ENCODE measurements around the gene SEMA7A.
"Not testable (repeated sequence)": the region's sequence is repeated elsewhere in the genome, so short reads cannot be mapped to it uniquely, and the experiment has no call there.

SEMA7A gene

DNA sequence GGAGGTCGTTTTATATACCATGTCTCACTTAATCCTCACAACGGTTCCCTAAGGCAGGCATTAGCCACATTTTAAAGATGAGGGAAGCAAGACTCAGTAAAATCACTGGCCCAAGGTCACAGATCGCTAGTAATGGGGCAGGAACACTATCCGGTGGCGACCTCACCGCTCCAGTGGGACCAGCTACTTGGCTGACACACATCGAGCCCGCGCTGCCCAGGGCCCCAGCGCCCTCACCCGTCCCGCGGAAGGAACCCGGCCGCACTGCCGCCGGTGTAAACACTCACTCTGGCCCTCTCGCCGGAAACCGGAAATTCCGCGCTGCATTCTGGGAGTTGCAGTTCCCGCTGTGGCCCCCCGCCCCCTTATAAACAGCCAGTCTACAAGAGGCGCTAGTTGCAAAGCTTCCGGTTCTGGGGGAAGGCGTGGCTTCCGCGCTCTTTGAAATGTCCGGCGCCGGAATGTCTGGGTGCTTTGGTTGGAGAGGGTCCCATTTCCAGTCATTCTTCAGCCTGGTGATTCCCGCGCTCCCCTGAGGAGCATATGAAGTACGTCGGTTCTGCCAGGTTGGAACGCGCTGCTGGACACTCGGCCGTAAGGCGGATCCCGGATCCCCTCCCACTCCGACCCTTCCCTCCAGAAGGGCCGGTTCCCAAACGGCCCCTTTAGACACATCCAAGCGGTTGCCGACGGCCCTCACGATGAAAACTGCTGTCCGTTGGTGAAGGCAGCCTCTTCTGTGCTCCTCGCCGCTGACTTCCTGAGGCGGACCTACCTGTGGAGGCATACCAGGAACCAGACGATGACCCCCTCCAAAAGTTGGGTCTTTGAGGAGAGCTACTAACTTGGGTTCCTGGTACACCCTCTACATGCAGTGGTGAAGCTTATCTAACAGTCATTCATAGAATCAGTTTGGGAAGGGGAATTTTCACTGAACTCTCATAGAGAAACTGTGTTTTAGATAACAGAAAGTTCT, 27.4 kb upstream of the SEMA7A start, which contains the start of gene UBL7:
UBL7 (minus strand) TSS at position 290 of the 976 bp plus-strand sequence. CDS start 2,293 bp downstream, outside the sequence.
- Histone ChIP-seq H3K36me3 (peaks cover 3 to 27% (median 17%) of the 10 kb centered on the region in 3 donors), H3K27ac (peak within 1 kb of the TSS; percentile 78 to 83), H3K4me1 (peaks cover 0 to 21% (median 8%) of the 10 kb centered on the region in 4 donors), H3K27me3 (no peaks in the 10 kb centered on the region), H3K4me3 (peak within 1 kb of the TSS; percentile 64 to 78), H3K9me3 (no peaks in the 10 kb centered on the region)
- intact Hi-C loops (cut with DNase I; ENCODE audit: low total_unique reads) = loop anchor here (10.0 kb wide), 1 partner anchor 174 kb away; no protein-coding TSS in a partner anchor
- TF ChIP-seq, protein P1, sequence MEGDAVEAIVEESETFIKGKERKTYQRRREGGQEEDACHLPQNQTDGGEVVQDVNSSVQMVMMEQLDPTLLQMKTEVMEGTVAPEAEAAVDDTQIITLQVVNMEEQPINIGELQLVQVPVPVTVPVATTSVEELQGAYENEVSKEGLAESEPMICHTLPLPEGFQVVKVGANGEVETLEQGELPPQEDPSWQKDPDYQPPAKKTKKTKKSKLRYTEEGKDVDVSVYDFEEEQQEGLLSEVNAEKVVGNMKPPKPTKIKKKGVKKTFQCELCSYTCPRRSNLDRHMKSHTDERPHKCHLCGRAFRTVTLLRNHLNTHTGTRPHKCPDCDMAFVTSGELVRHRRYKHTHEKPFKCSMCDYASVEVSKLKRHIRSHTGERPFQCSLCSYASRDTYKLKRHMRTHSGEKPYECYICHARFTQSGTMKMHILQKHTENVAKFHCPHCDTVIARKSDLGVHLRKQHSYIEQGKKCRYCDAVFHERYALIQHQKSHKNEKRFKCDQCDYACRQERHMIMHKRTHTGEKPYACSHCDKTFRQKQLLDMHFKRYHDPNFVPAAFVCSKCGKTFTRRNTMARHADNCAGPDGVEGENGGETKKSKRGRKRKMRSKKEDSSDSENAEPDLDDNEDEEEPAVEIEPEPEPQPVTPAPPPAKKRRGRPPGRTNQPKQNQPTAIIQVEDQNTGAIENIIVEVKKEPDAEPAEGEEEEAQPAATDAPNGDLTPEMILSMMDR (IDR thresholded peaks at IDR 0.05) = no peak
- peak; percentile 97 to 98 for DNase-seq

DNA sequence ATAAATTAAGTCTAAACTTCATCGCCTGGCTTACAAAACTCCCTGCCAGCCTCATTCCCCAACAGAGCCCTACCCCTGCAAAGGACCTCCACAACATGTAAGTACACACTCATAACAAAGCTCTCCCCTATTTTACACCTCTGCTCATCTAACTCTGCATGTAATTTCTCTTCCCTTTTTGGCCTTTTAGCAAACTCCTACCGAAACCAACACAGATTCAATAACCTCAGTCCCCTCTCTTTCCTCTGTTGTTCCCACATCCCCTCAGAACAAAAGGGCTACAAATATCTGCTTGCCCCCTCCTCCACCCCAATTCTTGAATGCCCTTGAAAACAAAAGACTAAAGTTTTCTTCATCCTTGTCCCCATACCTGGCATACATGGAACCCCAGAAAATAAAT, 26.5 kb upstream of the SEMA7A start:
- no peak for DNase-seq
- intact Hi-C loops (cut with DNase I; ENCODE audit: low total_unique reads) = loop anchor here (10.0 kb wide), 1 partner anchor 175 kb away; no protein-coding TSS in a partner anchor
- Histone ChIP-seq H3K36me3 (peaks cover 12 to 33% (median 26%) of the 10 kb centered on the region in 3 donors), H3K27ac (peak overlapping the region; percentile 78 to 83), H3K4me3 (peak overlapping the region; percentile 64 to 78), H3K4me1 (peaks cover 0 to 21% (median 8%) of the 10 kb centered on the region in 4 donors), H3K9me3 (no peaks in the 10 kb centered on the region), H3K27me3 (no peaks in the 10 kb centered on the region)
- TF ChIP-seq, protein P1 (IDR thresholded peaks at IDR 0.05) = no peak

DNA sequence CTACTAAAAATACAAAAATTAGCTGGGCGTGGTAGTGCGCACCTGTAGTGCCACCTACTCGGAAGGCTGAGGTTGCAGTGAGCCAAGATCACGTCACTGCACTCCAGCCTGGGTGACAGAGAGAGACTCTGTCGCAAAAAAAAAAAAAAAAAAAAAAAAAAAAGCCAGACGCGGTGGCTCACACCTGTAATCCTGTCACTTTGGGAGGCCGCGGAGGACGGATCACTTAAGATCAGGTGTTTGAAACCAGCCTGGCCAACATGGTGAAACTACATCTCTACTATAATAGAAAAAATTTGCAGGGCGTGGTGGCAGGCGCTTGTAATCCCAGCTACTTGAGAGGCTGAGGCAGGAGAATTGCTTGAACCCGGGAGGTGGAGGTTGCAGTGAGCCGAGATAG, 26.0 kb upstream of the SEMA7A start:
- H3K9me3 ChIP-seq, DNase-seq, H3K27ac ChIP-seq, H3K27me3 ChIP-seq: not testable (repeated sequence)
- Histone ChIP-seq H3K4me1 (peaks cover 0 to 21% (median 8%) of the 10 kb centered on the region in 4 donors), H3K36me3 (peaks cover 15 to 38% (median 31%) of the 10 kb centered on the region in 3 donors), H3K4me3 (peak overlapping the region; percentile 64 to 78)
- intact Hi-C loops (cut with DNase I; ENCODE audit: low total_unique reads) = loop anchor here (10.0 kb wide), 1 partner anchor 175 kb away; no protein-coding TSS in a partner anchor

DNA sequence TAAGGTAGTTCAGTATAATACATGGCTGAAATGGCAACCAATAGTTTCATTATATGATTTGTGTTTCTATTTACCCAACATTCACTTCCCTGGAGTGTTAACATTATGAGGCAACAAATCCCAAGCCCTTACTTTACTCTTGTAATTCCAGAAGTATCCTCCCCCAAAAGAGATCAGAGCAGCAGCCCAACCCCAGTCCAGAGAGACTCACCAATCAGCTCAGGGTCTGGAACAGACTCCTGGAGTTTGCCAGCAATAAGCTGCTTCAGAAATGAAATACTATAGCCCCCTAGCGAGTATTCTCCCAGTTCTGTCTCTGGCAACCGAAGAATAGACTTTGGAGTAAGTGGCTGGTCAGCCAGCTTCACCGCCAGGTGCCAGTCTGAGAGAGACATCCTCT, 24.7 kb upstream of the SEMA7A start:
- TF ChIP-seq, protein P1 (IDR thresholded peaks at IDR 0.05) = no peak
- Histone ChIP-seq H3K36me3 (peaks cover 19 to 51% (median 44%) of the 10 kb centered on the region in 3 donors), H3K27me3 (no peaks in the 10 kb centered on the region), H3K27ac (no peak overlapping the region), H3K9me3 (no peaks in the 10 kb centered on the region), H3K4me3 (no peak overlapping the region), H3K4me1 (peaks cover 0 to 21% (median 8%) of the 10 kb centered on the region in 4 donors)
- intact Hi-C loops (cut with DNase I; ENCODE audit: low total_unique reads) = no loop called here
- no peak for DNase-seq

DNA sequence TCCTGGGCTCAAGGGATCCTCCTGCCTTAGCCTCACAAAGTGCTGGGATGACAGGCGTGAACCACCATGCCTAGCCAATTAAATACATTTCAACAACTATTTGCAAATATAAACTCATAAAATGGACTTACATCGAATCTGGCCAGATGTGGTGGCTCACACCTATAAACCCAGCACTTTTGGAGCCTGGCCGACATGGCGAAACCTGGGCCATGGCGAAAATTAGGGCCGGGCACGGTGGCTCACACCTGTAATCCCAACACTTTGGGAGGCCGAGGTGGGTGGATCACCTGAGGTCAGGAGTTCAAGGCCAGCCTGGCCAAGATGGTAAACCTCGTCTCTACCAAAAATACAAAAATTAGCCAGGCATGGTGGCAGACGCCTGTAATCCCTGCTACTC, 23.3 kb upstream of the SEMA7A start:
- intact Hi-C loops (cut with DNase I; ENCODE audit: low total_unique reads); H3K4me3 ChIP-seq; H3K27ac ChIP-seq; H3K9me3 ChIP-seq; H3K27me3 ChIP-seq: not testable (repeated sequence)
- DNase-seq = peak in 1 of 2 donors; percentile 11
- Histone ChIP-seq H3K36me3 (peaks cover 33 to 66% (median 57%) of the 10 kb centered on the region in 3 donors), H3K4me1 (peaks cover 0 to 20% (median 7%) of the 10 kb centered on the region in 4 donors)

DNA sequence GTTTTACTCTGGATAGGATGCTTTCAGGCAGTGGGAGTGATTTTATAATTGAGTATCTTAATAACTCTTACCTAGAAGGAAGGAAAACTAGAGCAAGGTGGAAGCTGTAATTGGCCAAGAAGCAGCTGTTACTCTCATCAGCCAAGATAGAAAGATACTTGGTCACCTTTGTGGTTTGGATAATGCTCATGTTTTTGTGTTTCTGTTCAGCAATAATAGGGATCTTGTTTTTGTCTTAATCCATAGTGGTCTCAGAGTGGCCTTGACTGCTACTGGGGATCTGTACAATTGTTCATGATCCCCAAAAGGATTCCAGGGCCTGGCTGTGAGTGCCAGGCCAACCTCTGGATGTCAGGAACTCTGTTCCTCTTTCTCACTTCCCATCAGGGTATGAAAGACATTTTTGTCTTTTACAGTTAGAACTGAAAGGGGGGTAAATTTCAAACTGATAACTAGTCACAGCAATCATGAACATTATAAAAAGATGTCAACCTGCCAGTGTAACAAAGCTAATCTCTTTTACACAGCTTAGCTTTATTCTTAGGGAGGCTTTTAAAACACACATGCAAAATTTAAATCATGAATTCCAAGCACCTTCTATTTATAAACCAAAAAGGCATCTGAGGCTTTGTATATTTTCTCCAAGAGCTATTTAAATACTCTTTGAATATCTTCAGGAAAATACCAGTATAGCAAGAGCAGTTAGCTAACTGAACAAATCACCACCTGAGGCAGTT, 21.2 kb upstream of the SEMA7A start:
- no peak overlapping the region for H3K27ac ChIP-seq
- peaks cover 49 to 87% (median 77%) of the 10 kb centered on the region in 3 donors for H3K36me3 ChIP-seq
- H3K4me3 ChIP-seq = no peak overlapping the region
- TF ChIP-seq, protein P1 (IDR thresholded peaks at IDR 0.05) = no peak
- no peaks in the 10 kb centered on the region for H3K9me3 ChIP-seq
- intact Hi-C loops (cut with DNase I; ENCODE audit: low total_unique reads) = no loop called here
- no peaks in the 10 kb centered on the region for H3K27me3 ChIP-seq
- peaks cover 0 to 5% (median 1%) of the 10 kb centered on the region in 4 donors for H3K4me1 ChIP-seq
- DNase-seq = no peak

Data from tibial artery (tissue), 4 donors.